OCI-LY3 (cell line): ENCODE measurements around the gene MUC7.

Experiments
- EZH2phosphoT487 ChIP-seq: fragments of 200-600 bp; shearing (Covaris generic); IDR thresholded peaks from 2 replicates; pipeline ENCODE4 v1.6.1; 2018; ENCODE audit warnings: antibody characterized with exemption, mixed run types, low read depth
- TF ChIP-seq, protein P1 (sequence below): fragments of 200-600, 300-600 bp; sonication (generic); IDR thresholded peaks from 2 replicates; pipeline ENCODE4 v1.5.1; 2014; ENCODE audit warnings: antibody characterized with exemption, low read length, low read depth

DNA sequence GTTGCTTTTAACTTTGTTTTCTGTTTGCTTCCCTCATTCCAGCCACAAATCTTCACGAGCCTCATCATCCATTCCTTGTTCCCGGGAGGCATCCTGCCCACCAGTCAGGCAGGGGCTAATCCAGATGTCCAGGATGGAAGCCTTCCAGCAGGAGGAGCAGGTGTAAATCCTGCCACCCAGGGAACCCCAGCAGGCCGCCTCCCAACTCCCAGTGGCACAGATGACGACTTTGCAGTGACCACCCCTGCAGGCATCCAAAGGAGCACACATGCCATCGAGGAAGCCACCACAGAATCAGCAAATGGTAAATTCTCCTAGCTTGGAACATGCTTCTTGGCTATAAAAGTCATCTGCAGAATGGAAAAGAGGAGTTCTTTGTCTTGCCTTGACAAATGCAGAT is 59.0 kb downstream of the MUC7 start:
- TF ChIP-seq, protein P1, sequence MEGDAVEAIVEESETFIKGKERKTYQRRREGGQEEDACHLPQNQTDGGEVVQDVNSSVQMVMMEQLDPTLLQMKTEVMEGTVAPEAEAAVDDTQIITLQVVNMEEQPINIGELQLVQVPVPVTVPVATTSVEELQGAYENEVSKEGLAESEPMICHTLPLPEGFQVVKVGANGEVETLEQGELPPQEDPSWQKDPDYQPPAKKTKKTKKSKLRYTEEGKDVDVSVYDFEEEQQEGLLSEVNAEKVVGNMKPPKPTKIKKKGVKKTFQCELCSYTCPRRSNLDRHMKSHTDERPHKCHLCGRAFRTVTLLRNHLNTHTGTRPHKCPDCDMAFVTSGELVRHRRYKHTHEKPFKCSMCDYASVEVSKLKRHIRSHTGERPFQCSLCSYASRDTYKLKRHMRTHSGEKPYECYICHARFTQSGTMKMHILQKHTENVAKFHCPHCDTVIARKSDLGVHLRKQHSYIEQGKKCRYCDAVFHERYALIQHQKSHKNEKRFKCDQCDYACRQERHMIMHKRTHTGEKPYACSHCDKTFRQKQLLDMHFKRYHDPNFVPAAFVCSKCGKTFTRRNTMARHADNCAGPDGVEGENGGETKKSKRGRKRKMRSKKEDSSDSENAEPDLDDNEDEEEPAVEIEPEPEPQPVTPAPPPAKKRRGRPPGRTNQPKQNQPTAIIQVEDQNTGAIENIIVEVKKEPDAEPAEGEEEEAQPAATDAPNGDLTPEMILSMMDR: no peak
- TF ChIP-seq EZH2phosphoT487: no peak
